ENCODE measurements around the gene LDLRAP1. TPM values are rescaled to one million over a fixed set of nuclear protein-coding genes. Genes with fewer than 3 reads are reported as not detected.
"Not testable (repeated sequence)": the region's sequence is repeated elsewhere in the genome, so short reads cannot be mapped to it uniquely, and the experiment has no call there.

LDLRAP1 gene
- total and polyA plus RNA-seq, 4 donors = 6.8 to 24.1 (median 9.9) TPM

- Histone ChIP-seq H3K27me3 (ENCODE audit: control insufficient read depth, insufficient read depth, low read length) (no peaks in the 10 kb centered on the region), H3K4me1 (ENCODE audit: control insufficient read depth, insufficient read depth, low read length) (peaks cover 19% of the 10 kb centered on the region), H3K27ac (ENCODE audit: low read depth, low read length) (no peak overlapping the region), H3K4me3 (ENCODE audit: low read depth, low read length) (no peak overlapping the region), H3K9me3 (ENCODE audit: control insufficient read depth, insufficient read depth, low read length) (no peaks in the 10 kb centered on the region), H3K36me3 (ENCODE audit: control insufficient read depth, insufficient read depth, low read length) (peaks cover 3% of the 10 kb centered on the region)
- WGBS (ENCODE audit: insufficient coverage) = 70% methylated on average over 2 of the region's 14 CpGs
- no peak for DNase-seq (ENCODE audit: low read depth in 4 of 6, low spot score in 6 of 6)
Observed at GRCh38 chr1:25583519-25584370, 40.3 kb downstream of the LDLRAP1 start.

- peaks cover 9% of the 10 kb centered on the region for H3K4me1 ChIP-seq (ENCODE audit: control insufficient read depth, insufficient read depth, low read length)
- H3K36me3 ChIP-seq (ENCODE audit: control insufficient read depth, insufficient read depth, low read length) = peaks cover 3% of the 10 kb centered on the region
- H3K4me3 ChIP-seq (ENCODE audit: low read depth, low read length) = no peak overlapping the region
- WGBS (ENCODE audit: insufficient coverage) = 57% methylated on average over 10 of the region's 16 CpGs
- H3K9me3 ChIP-seq (ENCODE audit: control insufficient read depth, insufficient read depth, low read length) = no peaks in the 10 kb centered on the region
- H3K27me3 ChIP-seq (ENCODE audit: control insufficient read depth, insufficient read depth, low read length) = no peaks in the 10 kb centered on the region
- H3K27ac ChIP-seq (ENCODE audit: low read depth, low read length) = no peak overlapping the region
- no peak for DNase-seq (ENCODE audit: low read depth in 4 of 6, low spot score in 6 of 6)
Observed at GRCh38 chr1:25586181-25586588, 42.8 kb downstream of the LDLRAP1 start.

GRCh38 chr1:25587290-25587689, 43.9 kb downstream of the LDLRAP1 start:
- Histone ChIP-seq H3K9me3 (ENCODE audit: control insufficient read depth, insufficient read depth, low read length) (no peaks in the 10 kb centered on the region), H3K4me3 (ENCODE audit: low read depth, low read length) (no peak overlapping the region), H3K36me3 (ENCODE audit: control insufficient read depth, insufficient read depth, low read length) (no peaks in the 10 kb centered on the region), H3K27me3 (ENCODE audit: control insufficient read depth, insufficient read depth, low read length) (no peaks in the 10 kb centered on the region), H3K27ac (ENCODE audit: low read depth, low read length) (no peak overlapping the region), H3K4me1 (ENCODE audit: control insufficient read depth, insufficient read depth, low read length) (no peaks in the 10 kb centered on the region)
- 72% methylated on average over 5 of the region's 8 CpGs for WGBS (ENCODE audit: insufficient coverage)
- DNase-seq (ENCODE audit: low read depth in 4 of 6, low spot score in 6 of 6) = no peak

- H3K4me3 ChIP-seq (ENCODE audit: low read depth, low read length); H3K27ac ChIP-seq (ENCODE audit: low read depth, low read length); DNase-seq (ENCODE audit: low read depth in 4 of 6, low spot score in 6 of 6); H3K4me1 ChIP-seq (ENCODE audit: control insufficient read depth, insufficient read depth, low read length); H3K36me3 ChIP-seq (ENCODE audit: control insufficient read depth, insufficient read depth, low read length); H3K27me3 ChIP-seq (ENCODE audit: control insufficient read depth, insufficient read depth, low read length); H3K9me3 ChIP-seq (ENCODE audit: control insufficient read depth, insufficient read depth, low read length): not testable (repeated sequence)
- WGBS (ENCODE audit: insufficient coverage) = 67% methylated on average over 3 of the region's 7 CpGs
Observed at GRCh38 chr1:25588224-25588623, 44.8 kb downstream of the LDLRAP1 start.

- WGBS (ENCODE audit: insufficient coverage) = 95% methylated on average over 8 of the region's 13 CpGs
- DNase-seq (ENCODE audit: low read depth in 4 of 6, low spot score in 6 of 6); H3K36me3 ChIP-seq (ENCODE audit: control insufficient read depth, insufficient read depth, low read length); H3K9me3 ChIP-seq (ENCODE audit: control insufficient read depth, insufficient read depth, low read length); H3K4me3 ChIP-seq (ENCODE audit: low read depth, low read length); H3K27me3 ChIP-seq (ENCODE audit: control insufficient read depth, insufficient read depth, low read length); H3K27ac ChIP-seq (ENCODE audit: low read depth, low read length); H3K4me1 ChIP-seq (ENCODE audit: control insufficient read depth, insufficient read depth, low read length): not testable (repeated sequence)
Observed at GRCh38 chr1:25588786-25589185, 45.4 kb downstream of the LDLRAP1 start.

- H3K4me3 ChIP-seq (ENCODE audit: low read depth, low read length) = no peak overlapping the region
- H3K4me1 ChIP-seq (ENCODE audit: control insufficient read depth, insufficient read depth, low read length) = no peaks in the 10 kb centered on the region
- peak in 1 of 6 donors; percentile 59 for DNase-seq (ENCODE audit: low read depth in 4 of 6, low spot score in 6 of 6)
- no peak overlapping the region for H3K27ac ChIP-seq (ENCODE audit: low read depth, low read length)
- H3K36me3 ChIP-seq (ENCODE audit: control insufficient read depth, insufficient read depth, low read length) = no peaks in the 10 kb centered on the region
- no peaks in the 10 kb centered on the region for H3K27me3 ChIP-seq (ENCODE audit: control insufficient read depth, insufficient read depth, low read length)
- 84% methylated on average over 6 of the region's 8 CpGs for WGBS (ENCODE audit: insufficient coverage)
- no peaks in the 10 kb centered on the region for H3K9me3 ChIP-seq (ENCODE audit: control insufficient read depth, insufficient read depth, low read length)
Observed at GRCh38 chr1:25590096-25590824, 46.9 kb downstream of the LDLRAP1 start.

- no peak overlapping the region for H3K4me3 ChIP-seq (ENCODE audit: low read depth, low read length)
- H3K36me3 ChIP-seq (ENCODE audit: control insufficient read depth, insufficient read depth, low read length) = no peaks in the 10 kb centered on the region
- H3K9me3 ChIP-seq (ENCODE audit: control insufficient read depth, insufficient read depth, low read length) = no peaks in the 10 kb centered on the region
- no CpG with 5 or more reads among the region's 2 CpGs for WGBS (ENCODE audit: insufficient coverage)
- H3K27me3 ChIP-seq (ENCODE audit: control insufficient read depth, insufficient read depth, low read length) = no peaks in the 10 kb centered on the region
- no peaks in the 10 kb centered on the region for H3K4me1 ChIP-seq (ENCODE audit: control insufficient read depth, insufficient read depth, low read length)
- peak in 1 of 6 donors; percentile 40 for DNase-seq (ENCODE audit: low read depth in 4 of 6, low spot score in 6 of 6)
- H3K27ac ChIP-seq (ENCODE audit: low read depth, low read length) = no peak overlapping the region
Observed at GRCh38 chr1:25593861-25594260, 50.5 kb downstream of the LDLRAP1 start.

GRCh38 chr1:25594971-25595370, 51.6 kb downstream of the LDLRAP1 start:
- 100% methylated on average over 1 of the region's 2 CpGs for WGBS (ENCODE audit: insufficient coverage)
- H3K4me3 ChIP-seq (ENCODE audit: low read depth, low read length) = no peak overlapping the region

GRCh38 chr1:25596641-25597040, 53.2 kb downstream of the LDLRAP1 start:
- not testable (repeated sequence) for DNase-seq (ENCODE audit: low read depth in 4 of 6, low spot score in 6 of 6); H3K36me3 ChIP-seq (ENCODE audit: control insufficient read depth, insufficient read depth, low read length); H3K4me1 ChIP-seq (ENCODE audit: control insufficient read depth, insufficient read depth, low read length); H3K4me3 ChIP-seq (ENCODE audit: low read depth, low read length); H3K27ac ChIP-seq (ENCODE audit: low read depth, low read length); H3K9me3 ChIP-seq (ENCODE audit: control insufficient read depth, insufficient read depth, low read length); H3K27me3 ChIP-seq (ENCODE audit: control insufficient read depth, insufficient read depth, low read length)
- WGBS (ENCODE audit: insufficient coverage) = 100% methylated on average over 4 of the region's 5 CpGs

More at GRCh38 chr1:25594971-25595370, 51.6 kb downstream of the LDLRAP1 start:
- H3K27ac ChIP-seq (ENCODE audit: low read depth, low read length) = no peak overlapping the region
- no peaks in the 10 kb centered on the region for H3K27me3 ChIP-seq (ENCODE audit: control insufficient read depth, insufficient read depth, low read length)
- no peaks in the 10 kb centered on the region for H3K9me3 ChIP-seq (ENCODE audit: control insufficient read depth, insufficient read depth, low read length)
- DNase-seq (ENCODE audit: low read depth in 4 of 6, low spot score in 6 of 6) = no peak
- H3K36me3 ChIP-seq (ENCODE audit: control insufficient read depth, insufficient read depth, low read length) = no peaks in the 10 kb centered on the region
- H3K4me1 ChIP-seq (ENCODE audit: control insufficient read depth, insufficient read depth, low read length) = no peaks in the 10 kb centered on the region
